Measurements from ENCODE around the gene WDR45.

DNA sequence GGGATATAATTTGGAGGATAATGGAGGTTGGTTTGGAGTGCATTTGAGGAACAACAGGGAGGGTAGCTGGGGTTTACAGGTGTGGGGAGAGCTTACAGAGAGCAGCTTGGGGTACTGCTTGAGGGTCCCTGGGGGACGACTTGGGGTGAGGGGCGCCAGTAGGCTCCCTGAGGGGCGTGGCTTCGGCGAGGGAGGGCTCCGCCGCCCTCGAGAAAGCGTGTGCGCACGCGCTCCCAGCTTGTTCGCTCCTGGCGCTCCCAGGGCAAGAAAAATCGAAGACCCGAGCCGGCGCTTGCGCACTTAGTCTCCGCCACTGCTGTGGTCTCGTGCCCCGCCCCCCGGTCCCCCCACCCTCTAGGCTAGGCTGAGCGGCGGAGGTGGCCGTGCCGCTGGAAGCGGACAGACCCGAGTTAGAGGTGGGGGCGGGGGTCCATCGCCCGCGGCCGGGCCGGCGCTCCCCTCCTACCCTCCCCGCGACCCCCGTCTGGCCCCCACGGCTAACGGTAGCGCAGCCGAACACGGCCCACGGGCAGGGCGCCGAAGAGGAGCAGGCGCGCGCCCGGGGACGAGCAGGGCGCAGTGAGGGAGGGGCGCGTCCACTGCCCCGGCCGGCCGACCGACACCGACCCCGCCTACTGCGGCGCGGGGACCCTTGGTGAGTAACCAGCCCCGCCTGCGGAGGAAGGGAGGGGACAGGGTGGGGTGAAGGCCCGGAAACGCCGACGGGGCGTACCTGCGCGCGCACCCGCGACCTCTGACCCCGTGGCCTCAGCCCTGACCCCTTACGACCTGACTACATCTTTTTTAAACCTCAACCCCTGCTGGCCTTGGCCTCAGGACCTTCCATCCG, 26.2 kb downstream of the WDR45 start:
- no peak for TF ChIP-seq CTCF (IDR thresholded peaks at IDR 0.05)
- TF ChIP-seq POLR2A (IDR thresholded peaks at IDR 0.05), result no peak

All from Peyer's patch (tissue), 4 donors.